GM19193 (cell line): ENCODE results near the gene KIF3B.

Experiments
- POLR2A ChIP-seq: IDR thresholded peaks from 4 replicates; pipeline ENCODE4 v1.6.1; 2011; ENCODE audit not compliant: insufficient read depth, insufficient read length; ENCODE audit errors: extremely low read depth

Gene KIF3B

GRCh38 chr20:32302507-32302872, 25.0 kb downstream of the KIF3B start:
- no peak for TF ChIP-seq POLR2A

- TF ChIP-seq POLR2A: no peak
Observed at GRCh38 chr20:32304131-32304746, 26.8 kb downstream of the KIF3B start.

- no peak for TF ChIP-seq POLR2A
Observed at GRCh38 chr20:32312718-32313424, 35.4 kb downstream of the KIF3B start.

- no peak for TF ChIP-seq POLR2A
Observed at GRCh38 chr20:32314768-32315167, 37.3 kb downstream of the KIF3B start.

- TF ChIP-seq POLR2A: no peak
Observed at GRCh38 chr20:32315399-32315798, 37.9 kb downstream of the KIF3B start.

- no peak for TF ChIP-seq POLR2A
Observed at GRCh38 chr20:32315891-32316290, 38.4 kb downstream of the KIF3B start.

- no peak for TF ChIP-seq POLR2A
Observed at GRCh38 chr20:32316667-32317066, 39.2 kb downstream of the KIF3B start.

- no peak for TF ChIP-seq POLR2A
Observed at GRCh38 chr20:32319100-32319499, 41.6 kb downstream of the KIF3B start.

GRCh38 chr20:32320305-32320704, 42.9 kb downstream of the KIF3B start:
- no peak for TF ChIP-seq POLR2A

GRCh38 chr20:32321390-32321789, 43.9 kb downstream of the KIF3B start:
- no peak for TF ChIP-seq POLR2A

GRCh38 chr20:32325706-32326503, 48.5 kb downstream of the KIF3B start:
- TF ChIP-seq POLR2A: no peak

GRCh38 chr20:32326504-32326845, 49.0 kb downstream of the KIF3B start:
- TF ChIP-seq POLR2A: no peak

- TF ChIP-seq POLR2A: no peak
Observed at GRCh38 chr20:32327087-32327681, 49.7 kb downstream of the KIF3B start.

- TF ChIP-seq POLR2A: no peak
Observed at GRCh38 chr20:32329817-32330554, 52.5 kb downstream of the KIF3B start.

GRCh38 chr20:32330555-32330897, 53.1 kb downstream of the KIF3B start:
- TF ChIP-seq POLR2A: no peak
